Mucosa of stomach (tissue), 1 donor: ENCODE measurements around the gene COQ7.

Experiments used
- H3K27me3 ChIP-seq: one replicate; pipeline ENCODE4 v1.7.0; 2013; ENCODE audit warnings: mild to moderate bottlenecking, low read length; ENCODE audit not compliant: control insufficient read depth, insufficient read depth
- H3K36me3 ChIP-seq: one replicate; pipeline ENCODE4 v1.7.0; 2013; ENCODE audit warnings: low read length; ENCODE audit not compliant: control insufficient read depth, insufficient read depth
- H3K4me1 ChIP-seq: one replicate; pipeline ENCODE4 v1.7.0; 2013; ENCODE audit warnings: mild to moderate bottlenecking, low read length; ENCODE audit not compliant: control insufficient read depth, insufficient read depth
- H3K4me3 ChIP-seq: one replicate; pipeline ENCODE4 v1.7.0; 2013; ENCODE audit warnings: low read length
- H3K9ac ChIP-seq: one replicate; pipeline ENCODE4 v1.7.0; 2013; ENCODE audit warnings: mild to moderate bottlenecking, low read length, moderate library complexity
- H3K9me3 ChIP-seq: one replicate; pipeline ENCODE4 v1.7.0; 2013; ENCODE audit warnings: mild to moderate bottlenecking, low read length, moderate library complexity; ENCODE audit not compliant: control insufficient read depth
- donor health status: Pancreatic carcinoma.

Gene COQ7

DNA sequence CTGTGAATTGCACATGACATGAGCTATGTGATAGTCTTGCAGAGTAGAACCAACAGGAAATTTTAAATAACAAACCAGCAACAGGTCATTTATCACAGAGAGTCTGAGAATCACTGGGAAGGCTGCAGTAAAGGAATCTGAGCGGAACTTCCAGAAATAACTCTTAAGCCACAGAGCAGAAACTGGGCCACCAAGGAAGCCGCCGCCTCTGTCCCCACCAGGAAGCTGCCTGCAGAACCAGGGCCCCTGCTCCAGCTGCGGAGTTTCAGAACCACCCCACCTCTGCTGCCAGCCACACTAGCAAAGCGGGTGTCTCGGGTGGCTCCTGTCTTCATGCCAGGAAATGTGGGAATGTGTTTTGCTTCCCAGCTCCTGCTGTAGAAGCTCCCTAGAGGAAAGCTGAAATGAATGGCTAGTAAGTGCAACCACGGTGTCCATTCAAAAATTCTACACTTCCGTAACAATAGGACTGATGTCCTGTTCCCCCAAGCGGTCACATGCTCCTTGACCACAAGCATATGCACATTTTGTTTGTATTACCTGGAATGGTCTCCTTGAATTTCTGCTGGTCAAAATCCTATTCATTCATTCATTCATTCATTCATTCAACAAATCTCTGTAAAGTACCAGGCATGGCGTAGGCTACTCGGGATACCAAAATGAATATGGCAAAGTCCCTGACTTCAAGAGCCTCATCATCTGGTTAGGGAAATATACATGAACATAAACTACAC is 38.6 kb downstream of the COQ7 start:
- H3K9ac ChIP-seq = no peak overlapping the region
- H3K4me1 ChIP-seq = peaks cover 31% of the 10 kb centered on the region
- no peaks in the 10 kb centered on the region for H3K27me3 ChIP-seq
- no peaks in the 10 kb centered on the region for H3K36me3 ChIP-seq
- H3K4me3 ChIP-seq = no peak overlapping the region
- no peaks in the 10 kb centered on the region for H3K9me3 ChIP-seq

GRCh38 chr16:19106625-19107020 is 39.2 kb downstream of the COQ7 start:
- H3K9me3 ChIP-seq = no peaks in the 10 kb centered on the region

GRCh38 chr16:19108409-19109287 is 41.2 kb downstream of the COQ7 start:
- no peak overlapping the region for H3K9ac ChIP-seq
- H3K4me3 ChIP-seq = no peak overlapping the region
- H3K9me3 ChIP-seq = no peaks in the 10 kb centered on the region
- no peaks in the 10 kb centered on the region for H3K36me3 ChIP-seq
- H3K27me3 ChIP-seq = no peaks in the 10 kb centered on the region
- H3K4me1 ChIP-seq = peaks cover 50% of the 10 kb centered on the region

More at GRCh38 chr16:19106625-19107020, 39.2 kb downstream of the COQ7 start:
- Histone ChIP-seq H3K27me3 (no peaks in the 10 kb centered on the region), H3K4me3 (no peak overlapping the region), H3K36me3 (no peaks in the 10 kb centered on the region), H3K4me1 (peaks cover 36% of the 10 kb centered on the region), H3K9ac (no peak overlapping the region)

DNA sequence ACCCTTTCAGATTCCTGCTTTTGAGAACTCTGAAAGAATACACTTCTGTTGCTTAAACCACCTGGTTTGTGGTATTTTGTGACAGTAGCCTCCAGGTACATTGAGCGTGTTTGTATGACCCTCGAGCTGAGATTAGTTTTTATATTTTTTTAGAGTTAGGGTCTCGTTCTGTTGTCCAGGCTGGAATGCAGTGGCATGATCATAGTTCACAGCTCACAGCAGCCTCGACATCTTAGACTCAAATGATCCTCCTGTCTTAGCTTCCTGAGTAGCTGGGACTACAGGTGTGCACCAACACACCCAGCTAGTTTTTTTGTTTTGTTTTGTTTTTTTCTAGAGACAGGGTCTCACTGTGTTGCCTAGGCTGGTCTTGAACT is 41.9 kb downstream of the COQ7 start:
- no peaks in the 10 kb centered on the region for H3K9me3 ChIP-seq
- H3K4me1 ChIP-seq = peaks cover 50% of the 10 kb centered on the region
- H3K4me3 ChIP-seq = no peak overlapping the region
- H3K9ac ChIP-seq = no peak overlapping the region
- H3K36me3 ChIP-seq = no peaks in the 10 kb centered on the region
- no peaks in the 10 kb centered on the region for H3K27me3 ChIP-seq

DNA sequence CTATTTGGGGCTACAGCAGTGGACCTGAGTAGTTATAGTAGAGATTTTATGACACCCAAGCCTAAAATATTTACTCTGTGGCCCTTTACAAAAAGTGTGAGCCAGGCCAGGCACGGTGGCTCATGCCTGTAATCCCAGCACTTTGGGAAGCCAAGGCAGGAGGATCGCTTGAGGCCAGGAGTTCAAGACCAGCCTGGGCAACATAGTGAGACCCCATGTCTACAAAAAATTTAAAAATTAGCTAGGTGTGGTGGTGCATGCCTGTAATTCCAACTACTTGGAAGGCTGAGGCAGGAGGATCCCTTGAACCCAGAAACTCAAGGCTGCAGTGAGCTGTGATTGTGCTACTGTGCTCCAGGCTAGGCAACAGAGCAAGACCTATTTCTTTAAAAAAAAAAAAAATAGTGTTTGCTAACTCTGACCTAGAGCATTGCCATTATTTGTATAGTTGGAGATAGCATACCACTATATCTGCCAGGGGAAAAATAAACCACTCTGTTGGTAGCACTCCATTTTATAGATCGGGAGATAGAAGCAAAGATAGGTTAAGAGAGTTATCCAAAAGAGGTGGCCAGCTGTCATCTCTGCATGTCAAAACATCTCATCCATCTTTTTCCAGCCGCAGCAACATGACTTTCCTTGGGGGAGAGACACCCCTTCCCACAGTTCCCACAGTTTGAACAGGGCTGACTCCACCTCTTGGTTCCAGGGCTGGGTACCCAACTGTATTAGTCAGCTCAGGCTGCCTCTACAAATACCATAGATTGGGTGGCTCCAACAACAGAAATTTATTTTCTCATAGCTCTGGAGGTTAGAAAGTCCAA is 43.3 kb downstream of the COQ7 start:
- no peak overlapping the region for H3K4me3 ChIP-seq
- H3K9ac ChIP-seq = peak overlapping the region; percentile 6
- no peaks in the 10 kb centered on the region for H3K27me3 ChIP-seq

GRCh38 chr16:19112099-19112407 is 44.6 kb downstream of the COQ7 start:
- H3K27me3 ChIP-seq = no peaks in the 10 kb centered on the region
- no peaks in the 10 kb centered on the region for H3K36me3 ChIP-seq
- peak overlapping the region; percentile 28 for H3K9ac ChIP-seq
- peaks cover 74% of the 10 kb centered on the region for H3K4me1 ChIP-seq
- no peaks in the 10 kb centered on the region for H3K9me3 ChIP-seq
- no peak overlapping the region for H3K4me3 ChIP-seq

More for the DNA sequence above, 43.3 kb downstream of the COQ7 start:
- no peaks in the 10 kb centered on the region for H3K36me3 ChIP-seq
- H3K4me1 ChIP-seq = peaks cover 61% of the 10 kb centered on the region
- no peaks in the 10 kb centered on the region for H3K9me3 ChIP-seq

- Histone ChIP-seq H3K9me3 (no peaks in the 10 kb centered on the region), H3K36me3 (no peaks in the 10 kb centered on the region), H3K9ac (peak within 1 kb of the TSS; percentile 74), H3K4me1 (peaks cover 63% of the 10 kb centered on the region), H3K27me3 (no peaks in the 10 kb centered on the region), H3K4me3 (peak within 1 kb of the TSS; percentile 40)
Measured at GRCh38 chr16:19113577-19114358, 46.4 kb downstream of the COQ7 start, which contains the start of gene ITPRIPL2. Gene ITPRIPL2, plus strand, starts transcription at chr16:19113964. Its CDS starts 498 bp downstream, at chr16:19114462.

- no peaks in the 10 kb centered on the region for H3K9me3 ChIP-seq
- no peaks in the 10 kb centered on the region for H3K36me3 ChIP-seq
- H3K27me3 ChIP-seq = no peaks in the 10 kb centered on the region
- peak overlapping the region; percentile 40 for H3K4me3 ChIP-seq
- H3K9ac ChIP-seq = peak overlapping the region; percentile 74
- H3K4me1 ChIP-seq = peaks cover 64% of the 10 kb centered on the region
Measured at GRCh38 chr16:19114359-19115147, 47.1 kb downstream of the COQ7 start.

DNA sequence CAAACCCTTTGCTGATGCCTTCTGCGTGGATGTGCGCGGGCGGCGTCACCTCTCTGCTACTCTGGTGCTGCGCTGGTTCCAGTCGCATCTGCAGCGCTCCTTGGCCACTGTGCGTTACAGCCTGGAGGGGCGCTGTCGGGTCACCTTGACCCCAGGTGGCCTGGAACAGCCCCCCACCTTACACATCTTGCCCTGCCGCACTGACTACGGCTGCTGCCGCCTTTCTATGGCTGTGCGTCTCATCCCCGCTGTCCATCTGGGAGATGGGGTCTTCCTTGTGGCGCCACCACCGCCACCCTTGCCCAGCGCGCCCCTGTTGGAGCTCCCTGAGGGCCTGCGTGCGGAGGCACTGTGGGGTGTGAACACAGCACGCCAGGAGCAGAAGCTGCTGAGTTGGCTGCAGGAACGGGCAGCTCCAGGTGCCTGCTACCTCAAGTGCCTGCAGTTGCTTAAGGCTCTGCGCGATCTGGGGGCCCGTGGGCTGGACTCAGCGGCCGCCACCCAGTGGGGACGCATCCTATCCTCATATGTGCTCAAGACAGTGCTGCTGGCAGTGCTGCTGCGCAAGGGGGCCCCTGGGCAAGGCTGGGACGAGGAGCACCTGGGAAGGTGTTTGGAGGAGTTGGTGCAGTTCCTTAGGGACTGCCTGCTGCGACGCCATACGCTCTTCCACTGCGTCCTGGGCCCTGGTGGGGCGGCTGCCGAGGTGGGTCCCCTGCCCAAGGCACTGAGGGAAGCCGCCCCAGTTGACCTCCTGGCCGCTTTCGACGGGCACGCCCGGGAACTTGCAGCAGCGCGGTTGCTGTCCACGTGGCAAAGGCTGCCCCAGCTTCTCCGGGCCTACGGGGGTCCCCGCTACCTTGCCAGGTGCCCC is 48.0 kb downstream of the COQ7 start:
- H3K27me3 ChIP-seq = no peaks in the 10 kb centered on the region
- peaks cover 61% of the 10 kb centered on the region for H3K4me1 ChIP-seq

GRCh38 chr16:19116711-19117449 is 49.5 kb downstream of the COQ7 start:
- peaks cover 51% of the 10 kb centered on the region for H3K4me1 ChIP-seq
- no peaks in the 10 kb centered on the region for H3K9me3 ChIP-seq
- H3K36me3 ChIP-seq = no peaks in the 10 kb centered on the region
- no peak overlapping the region for H3K4me3 ChIP-seq
- H3K9ac ChIP-seq = no peak overlapping the region
- H3K27me3 ChIP-seq = no peaks in the 10 kb centered on the region

More for the DNA sequence above, 48.0 kb downstream of the COQ7 start:
- Histone ChIP-seq H3K9me3 (no peaks in the 10 kb centered on the region), H3K9ac (peak overlapping the region; percentile 74), H3K4me3 (peak overlapping the region; percentile 40), H3K36me3 (no peaks in the 10 kb centered on the region)
